ENCODE results near the gene NFIX. TPM values are rescaled to one million over a fixed set of nuclear protein-coding genes. Genes with fewer than 3 reads are reported as not detected.

NFIX gene
- total and polyA plus RNA-seq, 2 of the 13 experiments (the other 11 are each of a cell fraction or from before 2014, with no cell fraction given) = 3.4 to 5.4 TPM

DNA sequence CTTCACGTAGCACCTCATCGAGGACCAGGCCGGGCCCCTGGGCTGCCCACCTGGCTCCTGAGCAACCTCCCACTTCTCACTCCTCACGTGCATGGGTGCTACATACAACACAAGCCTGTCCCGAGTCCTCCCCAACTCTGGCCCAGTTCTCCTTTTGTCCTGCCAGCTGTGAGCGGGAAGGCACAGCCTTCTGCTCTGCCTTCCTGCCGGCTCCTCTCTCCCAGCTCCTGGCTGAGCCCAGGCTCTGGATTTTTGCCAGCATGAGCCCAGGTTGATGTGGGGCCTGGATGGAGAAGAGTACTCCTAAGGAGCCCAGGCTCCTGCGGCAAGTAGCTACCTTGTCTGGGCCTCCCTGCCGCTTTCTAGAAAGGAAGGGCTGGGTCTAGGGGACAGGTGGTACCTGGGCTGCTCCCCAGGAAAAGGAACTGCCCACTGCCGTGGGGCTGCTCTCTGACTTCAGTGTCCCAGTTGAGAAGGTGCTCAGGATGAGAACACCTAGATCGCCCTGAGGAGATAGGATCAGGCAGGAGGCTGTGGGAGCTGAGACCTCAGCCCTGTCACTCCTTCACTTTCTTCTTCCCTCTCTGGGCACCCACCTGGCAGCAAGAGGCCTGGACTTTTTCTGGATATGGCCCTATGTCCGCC lies 83.7 kb downstream of the NFIX start:
- H3K27me3 ChIP-seq (ENCODE audit: control insufficient read depth in 1 of 2, insufficient read depth in 2 of 2, low read length in 2 of 2) = no peaks in the 10 kb centered on the region
- intact Hi-C loops (cut with micrococcal nuclease; ENCODE audit: unreplicated experiment) (no loop called here), in situ Hi-C loops (cut with HindIII; ENCODE audit: extremely low pct_ligation_motif_present, low pct_unique_long_range_greater_than_20kb) (no loop called here)
- H4K20me1 ChIP-seq (ENCODE audit: insufficient read depth, low read length) = no peaks in the 10 kb centered on the region
- peaks cover 13 to 50% of the 10 kb centered on the region in 2 experiments for H3K36me3 ChIP-seq (replicated peaks in 1 of 2; ENCODE audit: control insufficient read depth in 1 of 2, insufficient read depth in 2 of 2, low read length in 2 of 2)
- WGBS (ENCODE audit: low lambda C conversion rate) = 100% methylated on average over 9 of the region's 12 CpGs
- H3K4me2 ChIP-seq (ENCODE audit: low read depth, low read length) = no peak overlapping the region
- no peak overlapping the region for H3K4me3 ChIP-seq (replicated peaks in 1 of 3; ENCODE audit: insufficient read depth in 1 of 3, low read depth in 2 of 3, low read length in 3 of 3)
- CTCF ChIA-PET (ENCODE audit: low intra/inter-chr PET ratio, low total read pairs) = no interaction called here
- no peaks in the 10 kb centered on the region for H3K9me3 ChIP-seq (ENCODE audit: low read length)
- H3K79me2 ChIP-seq (ENCODE audit: insufficient read depth, low read length) = no peaks in the 10 kb centered on the region
- BruUV-seq (replicated peaks) = no TSS peak
- H3K27ac ChIP-seq (ENCODE audit: extremely low read length, insufficient read depth, low read length) = no peak overlapping the region
- peaks cover 11% of the 10 kb centered on the region for H3K4me1 ChIP-seq (ENCODE audit: insufficient read depth, low read length)
- no peak overlapping the region for H3K9ac ChIP-seq (ENCODE audit: insufficient read depth, low read depth, low read length)
- POLR2A ChIA-PET = no interaction called here
- FAIRE-seq (no peak), ATAC-seq (no peak), DNase-seq (ENCODE audit: low spot score) (no peak)
- no peak overlapping the region for H2AFZ ChIP-seq (ENCODE audit: low read length)
- TF ChIP-seq, protein P1, sequence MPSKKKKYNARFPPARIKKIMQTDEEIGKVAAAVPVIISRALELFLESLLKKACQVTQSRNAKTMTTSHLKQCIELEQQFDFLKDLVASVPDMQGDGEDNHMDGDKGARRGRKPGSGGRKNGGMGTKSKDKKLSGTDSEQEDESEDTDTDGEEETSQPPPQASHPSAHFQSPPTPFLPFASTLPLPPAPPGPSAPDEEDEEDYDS (CRISPR knock-in tag; IDR thresholded peaks at IDR 0.05) = no peak
- TF ChIP-seq BCL6 (CRISPR knock-in tag; IDR thresholded peaks at IDR 0.05) (no peak), SIX4 (CRISPR knock-in tag; IDR thresholded peaks at IDR 0.05) (no peak), NCOA1 (CRISPR knock-in tag; IDR thresholded peaks at IDR 0.05) (no peak), SKI (IDR thresholded peaks at IDR 0.05; ENCODE audit: partially characterized antibody) (no peak), NR1H2 (CRISPR knock-in tag; IDR thresholded peaks at IDR 0.05; ENCODE audit: borderline replicate concordance, low read depth) (no peak), XRCC5 (optimal IDR thresholded peaks at IDR 0.05; ENCODE audit: low read length) (no peak), ZBTB38 (CRISPR knock-in tag; IDR thresholded peaks at IDR 0.05) (no peak), ELF1 (CRISPR knock-in tag; IDR thresholded peaks at IDR 0.05) (no peak)
- TF ChIP-seq, protein P2, sequence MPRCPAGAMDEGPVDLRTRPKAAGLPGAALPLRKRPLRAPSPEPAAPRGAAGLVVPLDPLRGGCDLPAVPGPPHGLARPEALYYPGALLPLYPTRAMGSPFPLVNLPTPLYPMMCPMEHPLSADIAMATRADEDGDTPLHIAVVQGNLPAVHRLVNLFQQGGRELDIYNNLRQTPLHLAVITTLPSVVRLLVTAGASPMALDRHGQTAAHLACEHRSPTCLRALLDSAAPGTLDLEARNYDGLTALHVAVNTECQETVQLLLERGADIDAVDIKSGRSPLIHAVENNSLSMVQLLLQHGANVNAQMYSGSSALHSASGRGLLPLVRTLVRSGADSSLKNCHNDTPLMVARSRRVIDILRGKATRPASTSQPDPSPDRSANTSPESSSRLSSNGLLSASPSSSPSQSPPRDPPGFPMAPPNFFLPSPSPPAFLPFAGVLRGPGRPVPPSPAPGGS (CRISPR knock-in tag; IDR thresholded peaks at IDR 0.05) = no peak
- TF ChIP-seq, protein P3, sequence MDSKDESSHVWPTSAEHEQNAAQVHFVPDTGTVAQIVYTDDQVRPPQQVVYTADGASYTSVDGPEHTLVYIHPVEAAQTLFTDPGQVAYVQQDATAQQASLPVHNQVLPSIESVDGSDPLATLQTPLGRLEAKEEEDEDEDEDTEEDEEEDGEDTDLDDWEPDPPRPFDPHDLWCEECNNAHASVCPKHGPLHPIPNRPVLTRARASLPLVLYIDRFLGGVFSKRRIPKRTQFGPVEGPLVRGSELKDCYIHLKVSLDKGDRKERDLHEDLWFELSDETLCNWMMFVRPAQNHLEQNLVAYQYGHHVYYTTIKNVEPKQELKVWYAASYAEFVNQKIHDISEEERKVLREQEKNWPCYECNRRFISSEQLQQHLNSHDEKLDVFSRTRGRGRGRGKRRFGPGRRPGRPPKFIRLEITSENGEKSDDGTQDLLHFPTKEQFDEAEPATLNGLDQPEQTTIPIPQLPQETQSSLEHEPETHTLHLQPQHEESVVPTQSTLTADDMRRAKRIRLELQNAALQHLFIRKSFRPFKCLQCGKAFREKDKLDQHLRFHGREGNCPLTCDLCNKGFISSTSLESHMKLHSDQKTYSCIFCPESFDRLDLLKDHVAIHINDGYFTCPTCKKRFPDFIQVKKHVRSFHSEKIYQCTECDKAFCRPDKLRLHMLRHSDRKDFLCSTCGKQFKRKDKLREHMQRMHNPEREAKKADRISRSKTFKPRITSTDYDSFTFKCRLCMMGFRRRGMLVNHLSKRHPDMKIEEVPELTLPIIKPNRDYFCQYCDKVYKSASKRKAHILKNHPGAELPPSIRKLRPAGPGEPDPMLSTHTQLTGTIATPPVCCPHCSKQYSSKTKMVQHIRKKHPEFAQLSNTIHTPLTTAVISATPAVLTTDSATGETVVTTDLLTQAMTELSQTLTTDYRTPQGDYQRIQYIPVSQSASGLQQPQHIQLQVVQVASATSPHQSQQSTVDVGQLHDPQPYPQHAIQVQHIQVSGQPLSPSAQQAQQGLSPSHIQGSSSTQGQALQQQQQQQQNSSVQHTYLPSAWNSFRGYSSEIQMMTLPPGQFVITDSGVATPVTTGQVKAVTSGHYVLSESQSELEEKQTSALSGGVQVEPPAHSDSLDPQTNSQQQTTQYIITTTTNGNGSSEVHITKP (CRISPR knock-in tag; IDR thresholded peaks at IDR 0.05; ENCODE audit: low read depth) = no peak
- TF ChIP-seq, protein P4, sequence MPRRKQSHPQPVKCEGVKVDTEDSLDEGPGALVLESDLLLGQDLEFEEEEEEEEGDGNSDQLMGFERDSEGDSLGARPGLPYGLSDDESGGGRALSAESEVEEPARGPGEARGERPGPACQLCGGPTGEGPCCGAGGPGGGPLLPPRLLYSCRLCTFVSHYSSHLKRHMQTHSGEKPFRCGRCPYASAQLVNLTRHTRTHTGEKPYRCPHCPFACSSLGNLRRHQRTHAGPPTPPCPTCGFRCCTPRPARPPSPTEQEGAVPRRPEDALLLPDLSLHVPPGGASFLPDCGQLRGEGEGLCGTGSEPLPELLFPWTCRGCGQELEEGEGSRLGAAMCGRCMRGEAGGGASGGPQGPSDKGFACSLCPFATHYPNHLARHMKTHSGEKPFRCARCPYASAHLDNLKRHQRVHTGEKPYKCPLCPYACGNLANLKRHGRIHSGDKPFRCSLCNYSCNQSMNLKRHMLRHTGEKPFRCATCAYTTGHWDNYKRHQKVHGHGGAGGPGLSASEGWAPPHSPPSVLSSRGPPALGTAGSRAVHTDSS (CRISPR knock-in tag; conservative IDR thresholded peaks at IDR 0.05) = no peak
